Measurements from ENCODE around the gene SAMD13.

Gene SAMD13

GRCh38 chr1:84301004-84301784 is at the start of gene SAMD13:
TSS of gene SAMD13 (plus strand) at chr1:84301708. CDS start at chr1:84303235, 1,527 bp downstream.
- peak within 1 kb of the TSS; percentile 55 for H3K9ac ChIP-seq (ENCODE audit: low read length)
- H3K4me3 ChIP-seq (ENCODE audit: low read depth in 1 of 2, low read length in 2 of 2), result peak within 1 kb of the TSS; percentile 12 to 58
- peaks cover 27% of the 10 kb centered on the region for H3K4me1 ChIP-seq (ENCODE audit: insufficient read depth, low read length)
- peak within 1 kb of the TSS; percentile 77 for H3K27ac ChIP-seq (ENCODE audit: low read depth, low read length)
- no peaks in the 10 kb centered on the region for H3K36me3 ChIP-seq (ENCODE audit: insufficient read depth, low read length)
- no peaks in the 10 kb centered on the region for H3K9me3 ChIP-seq (ENCODE audit: low read length)
- no peaks in the 10 kb centered on the region for H3K27me3 ChIP-seq (ENCODE audit: control insufficient read depth in 1 of 2, insufficient read depth in 2 of 2, low read length in 2 of 2)

GRCh38 chr1:84253036-84253435 is 48.5 kb upstream of the SAMD13 start:
- Histone ChIP-seq H3K4me1 (ENCODE audit: insufficient read depth, low read length) (peaks cover 7% of the 10 kb centered on the region), H3K36me3 (ENCODE audit: insufficient read depth, low read length) (no peaks in the 10 kb centered on the region), H3K4me3 (ENCODE audit: low read depth in 1 of 2, low read length in 2 of 2) (no peak overlapping the region), H3K9me3 (ENCODE audit: low read length) (no peaks in the 10 kb centered on the region), H3K9ac (ENCODE audit: low read length) (no peak overlapping the region), H3K27ac (ENCODE audit: low read depth, low read length) (no peak overlapping the region), H3K27me3 (ENCODE audit: control insufficient read depth in 1 of 2, insufficient read depth in 2 of 2, low read length in 2 of 2) (no peaks in the 10 kb centered on the region)

DNA sequence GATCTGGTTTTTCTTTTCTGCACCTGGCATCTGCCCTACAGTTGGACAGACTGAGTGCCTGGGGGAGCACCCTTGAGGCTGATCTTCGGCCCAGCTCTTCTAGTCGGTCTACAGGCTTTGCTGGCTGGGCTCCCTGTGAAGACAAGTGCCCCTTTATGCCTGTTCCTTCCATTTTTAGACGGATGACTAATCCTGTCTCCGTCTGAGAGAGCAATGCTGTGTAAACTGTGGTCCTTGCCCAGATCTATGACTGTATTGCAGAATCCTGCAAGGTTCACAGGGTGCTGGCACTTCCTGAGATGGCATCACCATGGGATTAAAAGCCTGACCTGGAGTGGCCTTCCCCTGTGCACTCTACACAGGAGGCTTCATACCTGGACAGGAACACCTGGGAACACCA is 47.6 kb upstream of the SAMD13 start:
- H3K27me3 ChIP-seq (ENCODE audit: control insufficient read depth in 1 of 2, insufficient read depth in 2 of 2, low read length in 2 of 2), result no peaks in the 10 kb centered on the region
- no peaks in the 10 kb centered on the region for H3K36me3 ChIP-seq (ENCODE audit: insufficient read depth, low read length)
- H3K27ac ChIP-seq (ENCODE audit: low read depth, low read length), result no peak overlapping the region
- peaks cover 7% of the 10 kb centered on the region for H3K4me1 ChIP-seq (ENCODE audit: insufficient read depth, low read length)
- H3K9ac ChIP-seq (ENCODE audit: low read length), result no peak overlapping the region
- no peaks in the 10 kb centered on the region for H3K9me3 ChIP-seq (ENCODE audit: low read length)
- H3K4me3 ChIP-seq (ENCODE audit: low read depth in 1 of 2, low read length in 2 of 2), result no peak overlapping the region

DNA sequence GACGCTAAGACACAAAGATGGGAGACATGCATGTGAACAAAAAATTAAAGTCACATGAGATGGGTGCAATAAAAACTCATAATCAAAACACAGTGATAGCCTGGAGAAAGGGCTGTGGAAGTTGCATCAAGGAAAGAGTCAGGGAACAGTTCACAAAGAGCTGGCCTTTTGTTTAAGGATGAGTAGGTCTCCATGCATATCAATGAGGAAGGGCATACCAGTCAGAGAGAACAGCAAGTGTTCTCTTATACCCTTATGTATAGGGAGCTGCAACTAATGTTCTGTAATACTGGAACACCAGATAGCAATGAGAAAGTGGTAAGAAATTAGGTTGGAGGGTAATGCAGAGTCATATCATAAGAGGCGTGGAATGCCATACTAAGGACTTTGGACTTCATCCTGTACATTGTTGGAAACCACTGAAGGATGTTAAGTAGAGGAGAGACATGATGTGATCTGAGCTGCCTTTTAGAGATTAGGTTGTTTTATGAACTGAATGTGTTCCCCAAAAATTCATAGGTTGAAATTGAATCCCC is 46.7 kb upstream of the SAMD13 start:
- no peak overlapping the region for H3K4me3 ChIP-seq (ENCODE audit: low read depth in 1 of 2, low read length in 2 of 2)
- H3K27ac ChIP-seq (ENCODE audit: low read depth, low read length), result no peak overlapping the region
- H3K4me1 ChIP-seq (ENCODE audit: insufficient read depth, low read length), result peaks cover 7% of the 10 kb centered on the region
- H3K36me3 ChIP-seq (ENCODE audit: insufficient read depth, low read length), result no peaks in the 10 kb centered on the region
- no peaks in the 10 kb centered on the region for H3K9me3 ChIP-seq (ENCODE audit: low read length)
- H3K27me3 ChIP-seq (ENCODE audit: control insufficient read depth in 1 of 2, insufficient read depth in 2 of 2, low read length in 2 of 2), result no peaks in the 10 kb centered on the region
- H3K9ac ChIP-seq (ENCODE audit: low read length), result no peak overlapping the region

- Histone ChIP-seq H3K9ac (ENCODE audit: low read length) (no peak overlapping the region), H3K9me3 (ENCODE audit: low read length) (no peaks in the 10 kb centered on the region), H3K4me3 (ENCODE audit: low read depth in 1 of 2, low read length in 2 of 2) (no peak overlapping the region), H3K36me3 (ENCODE audit: insufficient read depth, low read length) (no peaks in the 10 kb centered on the region), H3K4me1 (ENCODE audit: insufficient read depth, low read length) (peaks cover 7% of the 10 kb centered on the region), H3K27me3 (ENCODE audit: control insufficient read depth in 1 of 2, insufficient read depth in 2 of 2, low read length in 2 of 2) (no peaks in the 10 kb centered on the region), H3K27ac (ENCODE audit: low read depth, low read length) (no peak overlapping the region)
Measured at GRCh38 chr1:84255582-84255981, 45.9 kb upstream of the SAMD13 start.

DNA sequence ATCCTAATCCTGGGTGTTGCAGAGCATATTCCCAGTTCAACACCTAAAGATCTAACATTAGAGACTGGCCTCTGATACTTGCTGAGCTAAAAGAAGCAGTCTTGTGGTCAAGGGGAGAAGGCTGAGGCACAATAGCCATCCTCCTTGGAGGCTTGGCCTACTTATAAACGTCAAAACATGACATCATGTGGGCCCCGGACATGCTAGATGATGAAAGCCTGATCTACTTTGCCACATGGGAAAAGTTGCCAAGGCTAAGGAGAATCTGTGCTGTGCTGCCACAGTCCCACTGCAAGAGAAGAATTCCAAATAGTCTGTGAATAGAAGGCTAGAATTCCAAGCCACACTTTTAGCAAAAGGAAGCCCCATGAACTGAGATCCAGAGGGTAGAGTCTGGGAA is 43.9 kb upstream of the SAMD13 start:
- Histone ChIP-seq H3K4me1 (ENCODE audit: insufficient read depth, low read length) (peaks cover 7% of the 10 kb centered on the region), H3K36me3 (ENCODE audit: insufficient read depth, low read length) (no peaks in the 10 kb centered on the region), H3K9ac (ENCODE audit: low read length) (no peak overlapping the region), H3K9me3 (ENCODE audit: low read length) (no peaks in the 10 kb centered on the region), H3K4me3 (ENCODE audit: low read depth in 1 of 2, low read length in 2 of 2) (no peak overlapping the region), H3K27ac (ENCODE audit: low read depth, low read length) (no peak overlapping the region), H3K27me3 (ENCODE audit: control insufficient read depth in 1 of 2, insufficient read depth in 2 of 2, low read length in 2 of 2) (no peaks in the 10 kb centered on the region)

GRCh38 chr1:84259376-84259775 is 42.1 kb upstream of the SAMD13 start:
- Histone ChIP-seq H3K36me3 (ENCODE audit: insufficient read depth, low read length) (no peaks in the 10 kb centered on the region), H3K27ac (ENCODE audit: low read depth, low read length) (no peak overlapping the region), H3K9me3 (ENCODE audit: low read length) (no peaks in the 10 kb centered on the region), H3K4me3 (ENCODE audit: low read depth in 1 of 2, low read length in 2 of 2) (no peak overlapping the region), H3K27me3 (ENCODE audit: control insufficient read depth in 1 of 2, insufficient read depth in 2 of 2, low read length in 2 of 2) (no peaks in the 10 kb centered on the region), H3K9ac (ENCODE audit: low read length) (no peak overlapping the region), H3K4me1 (ENCODE audit: insufficient read depth, low read length) (no peaks in the 10 kb centered on the region)

GRCh38 chr1:84259989-84260388 is 41.5 kb upstream of the SAMD13 start:
- Histone ChIP-seq H3K36me3 (ENCODE audit: insufficient read depth, low read length) (no peaks in the 10 kb centered on the region), H3K27me3 (ENCODE audit: control insufficient read depth in 1 of 2, insufficient read depth in 2 of 2, low read length in 2 of 2) (no peaks in the 10 kb centered on the region), H3K9me3 (ENCODE audit: low read length) (no peaks in the 10 kb centered on the region), H3K9ac (ENCODE audit: low read length) (no peak overlapping the region), H3K4me1 (ENCODE audit: insufficient read depth, low read length) (no peaks in the 10 kb centered on the region), H3K27ac (ENCODE audit: low read depth, low read length) (no peak overlapping the region), H3K4me3 (ENCODE audit: low read depth in 1 of 2, low read length in 2 of 2) (no peak overlapping the region)

- H3K27ac ChIP-seq (ENCODE audit: low read depth, low read length), result no peak overlapping the region
- H3K27me3 ChIP-seq (ENCODE audit: control insufficient read depth in 1 of 2, insufficient read depth in 2 of 2, low read length in 2 of 2), result no peaks in the 10 kb centered on the region
- no peak overlapping the region for H3K4me3 ChIP-seq (ENCODE audit: low read depth in 1 of 2, low read length in 2 of 2)
- no peaks in the 10 kb centered on the region for H3K9me3 ChIP-seq (ENCODE audit: low read length)
- no peak overlapping the region for H3K9ac ChIP-seq (ENCODE audit: low read length)
- H3K36me3 ChIP-seq (ENCODE audit: insufficient read depth, low read length), result no peaks in the 10 kb centered on the region
- no peaks in the 10 kb centered on the region for H3K4me1 ChIP-seq (ENCODE audit: insufficient read depth, low read length)
Measured at GRCh38 chr1:84260852-84261518, 40.5 kb upstream of the SAMD13 start.

GRCh38 chr1:84264961-84265360 is 36.5 kb upstream of the SAMD13 start:
- Histone ChIP-seq H3K4me1 (ENCODE audit: insufficient read depth, low read length) (no peaks in the 10 kb centered on the region), H3K36me3 (ENCODE audit: insufficient read depth, low read length) (no peaks in the 10 kb centered on the region), H3K27me3 (ENCODE audit: control insufficient read depth in 1 of 2, insufficient read depth in 2 of 2, low read length in 2 of 2) (no peaks in the 10 kb centered on the region), H3K9me3 (ENCODE audit: low read length) (no peaks in the 10 kb centered on the region), H3K4me3 (ENCODE audit: low read depth in 1 of 2, low read length in 2 of 2) (no peak overlapping the region), H3K27ac (ENCODE audit: low read depth, low read length) (no peak overlapping the region), H3K9ac (ENCODE audit: low read length) (no peak overlapping the region)

GRCh38 chr1:84265867-84266266 is 35.6 kb upstream of the SAMD13 start:
- Histone ChIP-seq H3K4me3 (ENCODE audit: low read depth in 1 of 2, low read length in 2 of 2) (no peak overlapping the region), H3K4me1 (ENCODE audit: insufficient read depth, low read length) (no peaks in the 10 kb centered on the region), H3K9ac (ENCODE audit: low read length) (no peak overlapping the region), H3K27me3 (ENCODE audit: control insufficient read depth in 1 of 2, insufficient read depth in 2 of 2, low read length in 2 of 2) (no peaks in the 10 kb centered on the region), H3K36me3 (ENCODE audit: insufficient read depth, low read length) (no peaks in the 10 kb centered on the region), H3K9me3 (ENCODE audit: low read length) (no peaks in the 10 kb centered on the region), H3K27ac (ENCODE audit: low read depth, low read length) (no peak overlapping the region)
